Dendritic cell treated with granulocyte-macrophage colony-stimulating factor and Interleukin-4, amounts not matched to agents 40 ng/mL and 50 ng/mL, for 4 days (primary cell): ENCODE results near the gene EPN1.
A peak's percentile ranks its signal among the peaks of the same experiment; 100 is the strongest.

Experiments
- H3K27ac Mint-ChIP-seq: one replicate; pipeline ENCODE4 v1.8.0; 2022; ENCODE audit warnings: mild to moderate bottlenecking, mixed read lengths
- H3K27me3 Mint-ChIP-seq: one replicate; pipeline ENCODE4 v1.8.0; 2022; ENCODE audit warnings: mild to moderate bottlenecking, mixed read lengths
- H3K36me3 Mint-ChIP-seq: one replicate; pipeline ENCODE4 v1.8.0; 2022; ENCODE audit warnings: low read depth, mixed read lengths
- H3K4me1 Mint-ChIP-seq: one replicate; pipeline ENCODE4 v1.8.0; 2022; ENCODE audit warnings: low read depth, mixed read lengths
- H3K4me3 Mint-ChIP-seq: one replicate; pipeline ENCODE4 v1.8.0; 2022; ENCODE audit warnings: mild to moderate bottlenecking, moderate library complexity, mixed read lengths
- H3K9me3 Mint-ChIP-seq: one replicate; pipeline ENCODE4 v1.8.0; 2022; ENCODE audit warnings: mixed read lengths
- intact Hi-C: fragments of 100-400 bp; cut with micrococcal nuclease; formaldehyde crosslinking; loops from one replicate; pipeline ENCODE4 v1.15.0; 2022

The EPN1 gene

GRCh38 chr19:55674841-55675660 lies at the start of gene EPN1:
EPN1 (plus strand) TSS chr19:55675226; CDS start chr19:55678628, 3,402 bp downstream.
- Mint-ChIP-seq H3K4me1 (peaks cover 73% of the 10 kb centered on the region), H3K36me3 (peaks cover 92% of the 10 kb centered on the region)

GRCh38 chr19:55626350-55626749 lies 48.7 kb upstream of the EPN1 start:
- peaks cover 2% of the 10 kb centered on the region for H3K27me3 Mint-ChIP-seq
- no peak overlapping the region for H3K27ac Mint-ChIP-seq
- peaks cover 20% of the 10 kb centered on the region for H3K36me3 Mint-ChIP-seq
- no peak overlapping the region for H3K4me3 Mint-ChIP-seq
- peaks cover 27% of the 10 kb centered on the region for H3K4me1 Mint-ChIP-seq
- intact Hi-C loops, result no loop called here
- no peaks in the 10 kb centered on the region for H3K9me3 Mint-ChIP-seq

More at GRCh38 chr19:55674841-55675660, at the start of gene EPN1:
- H3K27me3 Mint-ChIP-seq, result no peaks in the 10 kb centered on the region
- peak within 1 kb of the TSS; percentile 95 for H3K4me3 Mint-ChIP-seq
- peak within 1 kb of the TSS; percentile 94 for H3K27ac Mint-ChIP-seq
- H3K9me3 Mint-ChIP-seq, result no peaks in the 10 kb centered on the region
- intact Hi-C loops, result loop anchor here (2.0 kb wide), 1 partner anchor 20 kb away; the partner anchor contains the start of gene U2AF2

GRCh38 chr19:55632463-55632834 lies 42.6 kb upstream of the EPN1 start:
- Mint-ChIP-seq H3K27ac (peak overlapping the region; percentile 38), H3K27me3 (no peaks in the 10 kb centered on the region), H3K36me3 (peaks cover 30% of the 10 kb centered on the region), H3K4me1 (peaks cover 37% of the 10 kb centered on the region), H3K4me3 (no peak overlapping the region), H3K9me3 (no peaks in the 10 kb centered on the region)
- intact Hi-C loops, result loop anchor here (5.0 kb wide), 1 partner anchor 440 kb away; no protein-coding TSS in a partner anchor

GRCh38 chr19:55633861-55634260 lies 41.2 kb upstream of the EPN1 start:
- Mint-ChIP-seq H3K27ac (peak overlapping the region; percentile 100), H3K4me1 (peaks cover 47% of the 10 kb centered on the region), H3K4me3 (no peak overlapping the region), H3K9me3 (no peaks in the 10 kb centered on the region), H3K27me3 (no peaks in the 10 kb centered on the region), H3K36me3 (peaks cover 43% of the 10 kb centered on the region)
- intact Hi-C loops, result loop anchor here (5.0 kb wide), 1 partner anchor 438 kb away; no protein-coding TSS in a partner anchor

- Mint-ChIP-seq H3K36me3 (peaks cover 43% of the 10 kb centered on the region), H3K27ac (peak overlapping the region; percentile 100), H3K9me3 (no peaks in the 10 kb centered on the region), H3K27me3 (no peaks in the 10 kb centered on the region), H3K4me1 (peaks cover 60% of the 10 kb centered on the region), H3K4me3 (peak overlapping the region; percentile 100)
- intact Hi-C loops, result loop anchor here (5.0 kb wide), 1 partner anchor 38 kb away; the partner anchor contains the start of gene FIZ1
Observed at GRCh38 chr19:55635334-55635717, 39.7 kb upstream of the EPN1 start.

GRCh38 chr19:55635856-55636440 lies 39.1 kb upstream of the EPN1 start:
- Mint-ChIP-seq H3K4me3 (peak overlapping the region; percentile 100), H3K9me3 (no peaks in the 10 kb centered on the region), H3K27ac (peak overlapping the region; percentile 100), H3K4me1 (peaks cover 63% of the 10 kb centered on the region), H3K27me3 (no peaks in the 10 kb centered on the region), H3K36me3 (peaks cover 43% of the 10 kb centered on the region)
- intact Hi-C loops, result loop anchor here (5.0 kb wide), 1 partner anchor 39 kb away; the partner anchor contains the start of gene FIZ1

- H3K9me3 Mint-ChIP-seq, result no peaks in the 10 kb centered on the region
- H3K27ac Mint-ChIP-seq, result peak overlapping the region; percentile 100
- intact Hi-C loops, result loop anchor here (5.0 kb wide), 1 partner anchor 39 kb away; the partner anchor contains the start of gene FIZ1
- H3K4me3 Mint-ChIP-seq, result peak overlapping the region; percentile 100
- peaks cover 70% of the 10 kb centered on the region for H3K4me1 Mint-ChIP-seq
- peaks cover 50% of the 10 kb centered on the region for H3K36me3 Mint-ChIP-seq
- H3K27me3 Mint-ChIP-seq, result no peaks in the 10 kb centered on the region
Observed at GRCh38 chr19:55636723-55637122, 38.3 kb upstream of the EPN1 start.

GRCh38 chr19:55637534-55637933 lies 37.5 kb upstream of the EPN1 start:
- Mint-ChIP-seq H3K4me1 (peaks cover 72% of the 10 kb centered on the region), H3K27ac (peak overlapping the region; percentile 100), H3K4me3 (no peak overlapping the region), H3K27me3 (no peaks in the 10 kb centered on the region), H3K36me3 (peaks cover 50% of the 10 kb centered on the region), H3K9me3 (no peaks in the 10 kb centered on the region)
- intact Hi-C loops, result loop anchor here (5.0 kb wide), 1 partner anchor 40 kb away; the partner anchor contains the start of gene FIZ1

GRCh38 chr19:55638864-55639359 lies 36.1 kb upstream of the EPN1 start:
- Mint-ChIP-seq H3K27ac (no peak overlapping the region), H3K36me3 (peaks cover 62% of the 10 kb centered on the region), H3K27me3 (no peaks in the 10 kb centered on the region), H3K4me3 (no peak overlapping the region), H3K4me1 (peaks cover 83% of the 10 kb centered on the region), H3K9me3 (no peaks in the 10 kb centered on the region)
- intact Hi-C loops, result loop anchor here (5.0 kb wide), 1 partner anchor 42 kb away; the partner anchor contains the start of gene FIZ1

- intact Hi-C loops, result loop anchor here (2.0 kb wide), 1 partner anchor 15 kb away; the partner anchor contains the start of gene U2AF2
- peak overlapping the region; percentile 89 for H3K27ac Mint-ChIP-seq
- peak overlapping the region; percentile 96 for H3K4me3 Mint-ChIP-seq
- no peaks in the 10 kb centered on the region for H3K27me3 Mint-ChIP-seq
- H3K36me3 Mint-ChIP-seq, result peaks cover 68% of the 10 kb centered on the region
- H3K9me3 Mint-ChIP-seq, result no peaks in the 10 kb centered on the region
- peaks cover 88% of the 10 kb centered on the region for H3K4me1 Mint-ChIP-seq
Observed at GRCh38 chr19:55640043-55640576, 34.9 kb upstream of the EPN1 start.

GRCh38 chr19:55640577-55641425 lies 34.2 kb upstream of the EPN1 start, which contains the start of gene ZNF580:
ZNF580 (plus strand) TSS chr19:55641002; CDS start chr19:55642509, 1,507 bp downstream.
- Mint-ChIP-seq H3K27ac (peak within 1 kb of the TSS; percentile 89), H3K4me1 (peaks cover 87% of the 10 kb centered on the region), H3K27me3 (no peaks in the 10 kb centered on the region), H3K36me3 (peaks cover 68% of the 10 kb centered on the region), H3K4me3 (peak within 1 kb of the TSS; percentile 96), H3K9me3 (no peaks in the 10 kb centered on the region)
- intact Hi-C loops, result loop anchor here (2.0 kb wide), 1 partner anchor 14 kb away; the partner anchor contains the start of gene U2AF2

- intact Hi-C loops, result loop anchor here (2.0 kb wide), 1 partner anchor 13 kb away; the partner anchor contains the start of gene U2AF2
- Mint-ChIP-seq H3K9me3 (no peaks in the 10 kb centered on the region), H3K4me3 (peak overlapping the region; percentile 96), H3K27me3 (no peaks in the 10 kb centered on the region), H3K36me3 (peaks cover 68% of the 10 kb centered on the region), H3K27ac (peak overlapping the region; percentile 89), H3K4me1 (peaks cover 79% of the 10 kb centered on the region)
Observed at GRCh38 chr19:55641426-55642152, 33.4 kb upstream of the EPN1 start.
